ENCODE measurements around the gene OXGR1. TPM values are rescaled to one million over a fixed set of nuclear protein-coding genes. Genes with fewer than 3 reads are reported as not detected.

The OXGR1 gene
- total RNA-seq, 1 donor from 2014 or later = 0.74 TPM

GRCh38 chr13:96993634-96994016 lies 651 bp downstream of the OXGR1 start:
- intact Hi-C loops (cut with DNase I) = no loop called here
- Histone ChIP-seq H3K9me3 (no peaks in the 10 kb centered on the region), H3K4me3 (peak overlapping the region; percentile 43 to 50), H3K36me3 (no peaks in the 10 kb centered on the region), H3K27ac (no peak overlapping the region), H3K4me1 (no peaks in the 10 kb centered on the region), H3K27me3 (no peaks in the 10 kb centered on the region)
- no peak for DNase-seq (ENCODE audit: extremely low spot score in 2 of 2)
- TF ChIP-seq CTCF (IDR thresholded peaks at IDR 0.05) = no peak
- TF ChIP-seq POLR2AphosphoS5 (IDR thresholded peaks at IDR 0.05; ENCODE audit: insufficient read depth in 1 of 2, low read depth in 1 of 2) = no peak
- TF ChIP-seq POLR2A (IDR thresholded peaks at IDR 0.05) = no peak

GRCh38 chr13:96992633-96993032 lies 1.6 kb downstream of the OXGR1 start:
- TF ChIP-seq CTCF (IDR thresholded peaks at IDR 0.05) = no peak
- TF ChIP-seq POLR2A (IDR thresholded peaks at IDR 0.05) = no peak
- no peak for TF ChIP-seq POLR2AphosphoS5 (IDR thresholded peaks at IDR 0.05; ENCODE audit: insufficient read depth in 1 of 2, low read depth in 1 of 2)
- Histone ChIP-seq H3K27me3 (no peaks in the 10 kb centered on the region), H3K27ac (no peak overlapping the region), H3K4me1 (no peaks in the 10 kb centered on the region), H3K9me3 (no peaks in the 10 kb centered on the region), H3K4me3 (no peak overlapping the region), H3K36me3 (no peaks in the 10 kb centered on the region)
- intact Hi-C loops (cut with DNase I) = no loop called here
- DNase-seq (ENCODE audit: extremely low spot score in 2 of 2) = no peak

- Histone ChIP-seq H3K36me3 (no peaks in the 10 kb centered on the region), H3K4me3 (no peak overlapping the region), H3K4me1 (no peaks in the 10 kb centered on the region), H3K27me3 (no peaks in the 10 kb centered on the region), H3K9me3 (no peaks in the 10 kb centered on the region), H3K27ac (no peak overlapping the region)
- DNase-seq (ENCODE audit: extremely low spot score in 2 of 2) = no peak
- intact Hi-C loops (cut with DNase I) = no loop called here
- TF ChIP-seq POLR2A (IDR thresholded peaks at IDR 0.05) = no peak
- no peak for TF ChIP-seq CTCF (IDR thresholded peaks at IDR 0.05)
- TF ChIP-seq POLR2AphosphoS5 (IDR thresholded peaks at IDR 0.05; ENCODE audit: insufficient read depth in 1 of 2, low read depth in 1 of 2) = no peak
Observed at GRCh38 chr13:96991072-96991471, 3.2 kb downstream of the OXGR1 start.

DNA sequence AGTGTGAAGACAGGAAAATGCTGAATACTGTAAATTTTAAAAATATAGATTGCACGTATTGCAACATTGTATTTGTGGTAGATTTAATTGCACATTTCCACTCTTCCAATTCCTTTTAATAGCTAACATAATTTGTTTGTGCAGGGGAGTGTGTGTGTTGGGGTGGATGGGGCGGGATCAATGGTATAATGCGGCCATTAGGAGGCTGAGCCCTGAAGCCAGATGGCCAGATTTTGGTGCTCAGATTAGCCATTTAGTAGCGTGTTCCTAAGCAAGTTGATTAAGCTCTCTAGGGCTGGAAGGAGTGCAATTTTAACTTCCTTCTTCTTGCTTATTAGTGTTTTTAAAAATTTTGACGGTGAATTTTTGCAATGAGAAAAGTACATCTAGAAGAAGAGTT lies 5.8 kb downstream of the OXGR1 start:
- TF ChIP-seq POLR2A (IDR thresholded peaks at IDR 0.05) = no peak
- no peak for TF ChIP-seq CTCF (IDR thresholded peaks at IDR 0.05)
- no peak for TF ChIP-seq POLR2AphosphoS5 (IDR thresholded peaks at IDR 0.05; ENCODE audit: insufficient read depth in 1 of 2, low read depth in 1 of 2)
- H3K4me1 ChIP-seq = no peaks in the 10 kb centered on the region
- no peaks in the 10 kb centered on the region for H3K36me3 ChIP-seq
- H3K27me3 ChIP-seq = no peaks in the 10 kb centered on the region
- no peaks in the 10 kb centered on the region for H3K9me3 ChIP-seq
- intact Hi-C loops (cut with DNase I) = no loop called here
- DNase-seq (ENCODE audit: extremely low spot score in 2 of 2) = no peak
- H3K4me3 ChIP-seq = no peak overlapping the region
- H3K27ac ChIP-seq = no peak overlapping the region

- Histone ChIP-seq H3K36me3 (no peaks in the 10 kb centered on the region), H3K27me3 (no peaks in the 10 kb centered on the region), H3K9me3 (no peaks in the 10 kb centered on the region), H3K4me3 (peak overlapping the region in 1 of 2 donors; percentile 15), H3K27ac (peak overlapping the region; percentile 10), H3K4me1 (peaks cover 5% of the 10 kb centered on the region)
- intact Hi-C loops (cut with DNase I) = no loop called here
- TF ChIP-seq POLR2A (IDR thresholded peaks at IDR 0.05) (no peak), POLR2AphosphoS5 (IDR thresholded peaks at IDR 0.05; ENCODE audit: insufficient read depth in 1 of 2, low read depth in 1 of 2) (peak in 1 of 2 donors; percentile 39)
- DNase-seq (ENCODE audit: extremely low spot score in 2 of 2) = no peak
Observed at GRCh38 chr13:96984051-96984508, 10.2 kb downstream of the OXGR1 start.

All from vagina (tissue), 2 donors.